ENCODE results near the gene OR52M1.

Gene OR52M1

DNA sequence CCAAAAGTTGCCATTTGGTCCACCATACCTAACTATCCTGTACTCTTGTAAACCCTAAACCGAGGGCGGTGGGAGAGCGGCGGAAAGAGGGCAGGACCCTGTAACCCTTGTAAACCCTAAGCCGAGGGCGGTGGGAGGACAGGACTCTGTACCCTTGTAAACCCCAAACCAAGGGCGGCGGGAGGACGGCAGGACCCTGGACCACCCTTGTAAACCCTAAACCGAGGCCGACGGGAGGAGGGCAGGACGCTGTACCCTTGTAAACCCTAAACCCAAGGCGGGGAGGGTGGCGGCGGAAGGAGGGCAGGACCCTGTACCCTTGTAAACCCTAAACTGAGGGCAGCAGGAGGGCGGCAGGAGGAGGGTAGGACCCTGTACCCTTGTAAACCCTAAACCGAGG, 24.1 kb downstream of the OR52M1 start:
- no peak for DNase-seq (ENCODE audit: low spot score)

DNA sequence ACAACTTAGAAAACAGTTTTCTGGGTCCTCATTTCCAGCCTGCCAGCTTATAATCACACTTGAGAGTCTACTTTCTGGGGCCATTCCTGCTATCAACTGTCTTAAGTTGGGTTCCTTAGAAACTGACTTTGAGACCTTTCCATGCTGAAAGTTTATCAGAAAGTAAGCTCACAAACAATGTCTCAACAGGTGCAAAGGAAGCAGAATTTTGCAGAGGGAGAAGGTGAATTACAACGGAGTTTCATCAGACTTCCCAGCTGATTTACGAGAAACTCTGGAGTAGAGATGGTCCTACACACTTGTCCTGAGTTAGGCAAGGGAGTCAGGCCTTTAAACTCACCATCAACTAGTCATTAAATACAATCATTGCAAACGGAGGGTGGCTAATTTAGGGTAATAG, 31.9 kb downstream of the OR52M1 start:
- no peak for DNase-seq (ENCODE audit: low spot score)

- no peak for DNase-seq (ENCODE audit: low spot score)
These were observed 32.8 kb downstream of the OR52M1 start for GRCh38 chr11:4577761-4578160.

GRCh38 chr11:4578624-4579023, 33.6 kb downstream of the OR52M1 start:
- DNase-seq (ENCODE audit: low spot score) = no peak

DNA sequence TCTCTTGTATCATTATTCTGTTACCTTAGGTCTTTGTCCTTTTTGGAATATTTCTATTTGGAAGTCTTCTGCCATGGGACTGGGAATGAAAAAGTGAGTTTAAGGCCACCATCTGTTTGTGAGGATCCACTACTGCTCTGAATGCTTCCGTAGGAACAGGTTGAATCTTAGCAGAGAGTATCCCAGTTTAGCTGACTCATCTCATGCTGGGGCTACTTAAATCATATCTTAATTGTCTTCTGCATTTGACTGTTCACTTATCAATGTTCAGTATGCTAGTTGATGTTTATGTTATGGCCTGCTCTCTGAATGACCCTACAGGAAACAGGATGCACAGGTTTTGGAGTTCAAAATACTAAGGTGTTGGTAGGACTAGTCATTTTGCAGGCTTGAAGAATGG, 35.1 kb downstream of the OR52M1 start:
- DNase-seq (ENCODE audit: low spot score) = no peak

GRCh38 chr11:4581443-4581842, 36.5 kb downstream of the OR52M1 start, which contains the start of gene OR52I2:
OR52I2 (plus strand) TSS chr11:4581743.
- no peak for DNase-seq (ENCODE audit: low spot score)

DNA sequence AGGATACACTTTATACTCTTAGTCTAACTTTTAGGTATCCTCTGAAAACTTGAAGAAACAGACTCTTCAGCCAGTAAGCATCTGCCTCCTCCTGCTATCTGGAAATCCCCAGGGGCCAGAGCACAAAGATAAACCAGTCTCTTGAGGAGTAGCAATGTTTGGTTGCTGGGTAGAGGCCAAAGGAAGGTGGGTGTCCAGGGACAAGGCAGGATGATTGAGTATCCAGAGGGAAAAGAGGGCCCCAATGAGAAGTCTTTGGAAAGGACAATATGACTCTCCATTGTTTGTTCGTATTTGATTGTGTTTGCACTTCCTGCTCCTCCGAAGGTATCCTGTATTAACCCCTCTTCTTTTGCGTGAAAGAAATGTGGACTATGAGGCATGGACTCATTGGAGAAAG, 44.0 kb downstream of the OR52M1 start:
- no peak for DNase-seq (ENCODE audit: low spot score)

DNA sequence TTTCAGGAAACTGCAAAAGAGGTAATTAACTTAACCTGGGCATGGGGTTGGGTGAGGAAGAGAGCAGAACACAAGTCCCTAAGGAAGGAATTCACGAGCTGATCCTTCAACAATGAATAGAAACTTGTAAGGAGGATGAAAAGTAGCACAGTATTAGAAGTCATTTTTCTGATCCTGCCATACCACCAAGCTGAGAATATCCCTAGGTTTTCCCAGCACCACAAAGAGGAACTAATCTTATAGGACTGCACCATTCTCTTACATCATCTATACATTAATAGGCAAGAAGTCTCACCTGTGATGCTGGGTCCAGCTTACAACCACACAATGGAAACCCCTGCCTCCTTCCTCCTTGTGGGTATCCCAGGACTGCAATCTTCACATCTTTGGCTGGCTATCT, 48.7 kb downstream of the OR52M1 start, which contains the start of gene OR52I1:
TSS of gene OR52I1 (plus strand) at position 301 of the 400 bp plus-strand sequence. CDS start at position 301, 0 bp downstream.
- DNase-seq (ENCODE audit: low spot score) = no peak

Measured in HuH-7 (cell line).